KBM-7 (cell line): ENCODE measurements around the gene GPR87.

Experiments used
- DNase-seq: peaks from one replicate; pipeline ENCODE4 v3.0.0-alpha.2; 2015
- in situ Hi-C: fragments of 300-500 bp; cut with MboI; formaldehyde crosslinking; loops from 2 replicates; pipeline ENCODE4 v1.14.3; 2020; ENCODE audit warnings: low sequenced_read_pairs, low pct_unique_long_range_greater_than_20kb, mixed read lengths

GPR87 gene

GRCh38 chr3:151316267-151316991, at the start of gene GPR87:
Gene GPR87 (minus strand): TSS chr3:151316820. CDS start chr3:151300100, 16,720 bp downstream.
- DNase-seq, result no peak
- in situ Hi-C loops, result no loop called here

- no peak for DNase-seq
Measured at GRCh38 chr3:151362751-151363174, 46.1 kb upstream of the GPR87 start.

GRCh38 chr3:151357463-151357850, 40.8 kb upstream of the GPR87 start:
- DNase-seq, result no peak
- in situ Hi-C loops, result no loop called here

More at GRCh38 chr3:151362751-151363174, 46.1 kb upstream of the GPR87 start:
- in situ Hi-C loops, result no loop called here

- no peak for DNase-seq
- in situ Hi-C loops, result no loop called here
Measured at GRCh38 chr3:151356794-151357462, 40.3 kb upstream of the GPR87 start.

GRCh38 chr3:151351648-151352047, 35.0 kb upstream of the GPR87 start:
- in situ Hi-C loops, result no loop called here
- no peak for DNase-seq

GRCh38 chr3:151351219-151351618, 34.6 kb upstream of the GPR87 start:
- no peak for DNase-seq
- in situ Hi-C loops, result no loop called here

GRCh38 chr3:151350656-151351055, 34.0 kb upstream of the GPR87 start:
- in situ Hi-C loops, result no loop called here
- no peak for DNase-seq

GRCh38 chr3:151347432-151347831, 30.8 kb upstream of the GPR87 start:
- peak; percentile 89 for DNase-seq
- in situ Hi-C loops, result no loop called here

GRCh38 chr3:151346292-151346691, 29.7 kb upstream of the GPR87 start:
- peak; percentile 78 for DNase-seq
- in situ Hi-C loops, result no loop called here

GRCh38 chr3:151345859-151346258, 29.2 kb upstream of the GPR87 start:
- DNase-seq, result no peak

GRCh38 chr3:151331696-151332095, 15.1 kb upstream of the GPR87 start:
- in situ Hi-C loops, result no loop called here
- DNase-seq, result no peak

More at GRCh38 chr3:151345859-151346258, 29.2 kb upstream of the GPR87 start:
- in situ Hi-C loops, result no loop called here

GRCh38 chr3:151330899-151331298, 14.3 kb upstream of the GPR87 start:
- DNase-seq, result no peak

GRCh38 chr3:151330379-151330778, 13.8 kb upstream of the GPR87 start:
- DNase-seq, result no peak
- in situ Hi-C loops, result no loop called here

More at GRCh38 chr3:151330899-151331298, 14.3 kb upstream of the GPR87 start:
- in situ Hi-C loops, result no loop called here

- in situ Hi-C loops, result no loop called here
- no peak for DNase-seq
Measured at GRCh38 chr3:151329363-151329762, 12.7 kb upstream of the GPR87 start, which contains the start of gene P2RY13. Gene P2RY13 (minus strand): TSS chr3:151329549. CDS start chr3:151329528, 21 bp downstream.

GRCh38 chr3:151328298-151328995, 11.8 kb upstream of the GPR87 start:
- DNase-seq, result no peak
- in situ Hi-C loops, result no loop called here

GRCh38 chr3:151327571-151328198, 11.1 kb upstream of the GPR87 start:
- peak; percentile 36 for DNase-seq
- in situ Hi-C loops, result no loop called here

- no peak for DNase-seq
- in situ Hi-C loops, result no loop called here
Measured at GRCh38 chr3:151322511-151322910, 5.9 kb upstream of the GPR87 start.

GRCh38 chr3:151321526-151321925, 4.9 kb upstream of the GPR87 start:
- in situ Hi-C loops, result no loop called here
- no peak for DNase-seq

GRCh38 chr3:151320131-151320530, 3.5 kb upstream of the GPR87 start:
- in situ Hi-C loops, result no loop called here
- no peak for DNase-seq
